ENCODE measurements around the gene OR2T10. TPM values are rescaled to one million over a fixed set of nuclear protein-coding genes. Genes with fewer than 3 reads are reported as not detected.
A peak's percentile ranks its signal among the peaks of the same experiment; 100 is the strongest.

Gene OR2T10
- total RNA-seq, 1 donor from 2014 or later, result not detected

DNA sequence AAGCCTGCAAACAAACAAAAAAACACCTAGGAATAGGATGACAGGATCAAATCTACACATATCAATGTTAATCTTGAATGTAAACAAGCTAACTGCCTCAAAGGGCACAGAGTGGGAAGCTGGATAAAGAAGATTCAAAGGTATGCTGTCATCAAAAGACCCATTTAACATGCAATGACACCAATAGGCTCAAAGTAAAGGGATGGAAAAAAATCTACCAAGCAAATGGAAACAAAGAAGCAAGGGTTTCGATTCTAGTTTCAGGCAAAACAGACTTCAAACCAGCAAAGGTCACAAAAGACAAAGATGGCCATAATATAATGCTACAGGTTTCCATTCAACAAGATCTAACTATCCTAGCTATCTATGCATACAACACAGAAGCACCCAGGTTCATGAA is 16.2 kb upstream of the OR2T10 start:
- no peak for DNase-seq (ENCODE audit: low read depth)
- H3K4me3 ChIP-seq (ENCODE audit: low read depth, low read length), result no peak overlapping the region
- TF ChIP-seq, protein P1, sequence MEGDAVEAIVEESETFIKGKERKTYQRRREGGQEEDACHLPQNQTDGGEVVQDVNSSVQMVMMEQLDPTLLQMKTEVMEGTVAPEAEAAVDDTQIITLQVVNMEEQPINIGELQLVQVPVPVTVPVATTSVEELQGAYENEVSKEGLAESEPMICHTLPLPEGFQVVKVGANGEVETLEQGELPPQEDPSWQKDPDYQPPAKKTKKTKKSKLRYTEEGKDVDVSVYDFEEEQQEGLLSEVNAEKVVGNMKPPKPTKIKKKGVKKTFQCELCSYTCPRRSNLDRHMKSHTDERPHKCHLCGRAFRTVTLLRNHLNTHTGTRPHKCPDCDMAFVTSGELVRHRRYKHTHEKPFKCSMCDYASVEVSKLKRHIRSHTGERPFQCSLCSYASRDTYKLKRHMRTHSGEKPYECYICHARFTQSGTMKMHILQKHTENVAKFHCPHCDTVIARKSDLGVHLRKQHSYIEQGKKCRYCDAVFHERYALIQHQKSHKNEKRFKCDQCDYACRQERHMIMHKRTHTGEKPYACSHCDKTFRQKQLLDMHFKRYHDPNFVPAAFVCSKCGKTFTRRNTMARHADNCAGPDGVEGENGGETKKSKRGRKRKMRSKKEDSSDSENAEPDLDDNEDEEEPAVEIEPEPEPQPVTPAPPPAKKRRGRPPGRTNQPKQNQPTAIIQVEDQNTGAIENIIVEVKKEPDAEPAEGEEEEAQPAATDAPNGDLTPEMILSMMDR (conservative IDR thresholded peaks at IDR 0.05; ENCODE audit: low read depth, low read length), result no peak

DNA sequence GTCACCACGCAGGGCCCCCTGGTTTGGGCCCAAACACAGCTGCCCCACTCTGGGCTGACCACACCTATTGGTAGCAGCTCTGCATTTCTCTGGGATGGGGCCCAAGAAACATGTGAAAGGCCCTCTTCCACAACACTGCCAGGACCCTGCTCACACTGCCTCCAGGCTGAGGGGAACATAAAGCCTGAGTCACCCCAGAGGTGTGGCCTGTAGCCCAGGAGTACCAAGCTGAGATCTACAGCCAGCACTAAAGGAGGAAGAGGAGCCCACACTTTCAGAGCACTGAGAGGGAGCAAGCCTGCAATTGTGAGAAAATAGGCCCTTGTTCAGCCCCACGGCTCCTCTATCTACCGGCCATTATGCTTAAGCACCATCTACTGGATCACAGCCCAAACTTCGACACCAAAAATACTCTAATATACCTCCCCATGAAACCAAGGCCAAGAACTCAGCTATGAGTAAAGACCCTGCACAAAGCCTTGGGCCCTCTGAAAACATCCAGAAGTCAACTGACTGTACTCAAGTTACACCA is 14.4 kb upstream of the OR2T10 start:
- no peak overlapping the region for H3K4me3 ChIP-seq (ENCODE audit: low read depth, low read length)
- TF ChIP-seq, protein P1 (conservative IDR thresholded peaks at IDR 0.05; ENCODE audit: low read depth, low read length), result no peak
- DNase-seq (ENCODE audit: low read depth), result no peak

DNA sequence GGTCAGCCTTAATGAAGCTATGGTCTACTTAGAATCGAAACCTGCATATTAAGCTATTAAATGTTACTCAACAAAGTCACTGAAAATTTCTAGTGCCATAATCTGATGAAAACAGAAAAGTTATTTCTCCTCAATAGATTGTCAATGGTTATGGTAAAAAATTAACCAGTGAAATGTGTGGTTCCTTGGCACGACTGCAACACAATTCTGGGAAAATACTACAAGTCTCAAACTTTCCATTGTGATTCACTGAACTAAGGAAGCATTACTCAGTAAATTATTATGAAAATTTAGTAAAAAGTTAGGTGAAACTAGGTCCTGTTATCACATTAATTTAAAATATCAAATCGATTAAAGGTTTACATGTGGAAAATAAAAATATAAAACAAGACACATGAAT is 12.8 kb upstream of the OR2T10 start:
- peak; percentile 26 for DNase-seq (ENCODE audit: low read depth)
- TF ChIP-seq, protein P1 (conservative IDR thresholded peaks at IDR 0.05; ENCODE audit: low read depth, low read length), result no peak
- no peak overlapping the region for H3K4me3 ChIP-seq (ENCODE audit: low read depth, low read length)

DNA sequence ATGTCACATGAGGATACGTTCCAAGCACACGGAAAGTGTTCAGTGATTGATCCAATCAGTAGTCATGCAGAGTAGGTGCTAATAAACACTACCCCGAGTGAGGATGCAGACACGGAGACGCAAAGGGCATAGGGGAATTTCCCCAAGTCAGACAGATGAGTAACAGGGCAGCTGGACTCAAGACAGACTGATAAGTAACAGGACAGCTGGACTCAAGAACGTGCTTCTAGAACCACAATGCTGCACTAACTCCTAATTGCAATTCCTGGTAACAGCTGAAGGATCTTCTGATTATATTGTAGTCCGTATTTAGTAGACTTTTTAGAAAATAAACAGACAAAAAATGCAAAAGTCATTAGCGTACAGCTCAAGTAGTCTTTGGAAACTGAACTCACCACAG is 1.9 kb upstream of the OR2T10 start:
- no peak for DNase-seq (ENCODE audit: low read depth)
- no peak overlapping the region for H3K4me3 ChIP-seq (ENCODE audit: low read depth, low read length)
- TF ChIP-seq, protein P1 (conservative IDR thresholded peaks at IDR 0.05; ENCODE audit: low read depth, low read length), result no peak

DNA sequence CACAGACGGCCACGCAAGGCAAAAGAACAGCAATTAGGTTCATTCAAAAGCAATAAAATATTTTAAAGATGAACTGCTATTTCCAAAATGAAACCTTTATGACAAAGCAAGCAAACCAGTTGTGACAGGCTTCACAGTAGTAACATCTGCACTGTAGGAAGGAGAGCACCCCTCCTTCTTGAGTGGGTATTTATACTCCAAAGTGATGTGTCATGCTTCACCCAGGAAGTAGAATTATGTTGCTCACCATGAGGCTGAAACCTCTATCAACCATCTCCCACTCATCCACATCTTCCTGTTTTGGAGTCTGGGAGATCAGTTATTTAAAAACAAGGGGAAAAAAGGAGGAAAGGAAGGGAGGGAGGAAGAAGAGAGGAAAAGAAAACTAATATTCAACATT is 885 bp downstream of the OR2T10 start:
- TF ChIP-seq, protein P1 (conservative IDR thresholded peaks at IDR 0.05; ENCODE audit: low read depth, low read length), result no peak
- DNase-seq (ENCODE audit: low read depth), result no peak
- no peak overlapping the region for H3K4me3 ChIP-seq (ENCODE audit: low read depth, low read length)

DNA sequence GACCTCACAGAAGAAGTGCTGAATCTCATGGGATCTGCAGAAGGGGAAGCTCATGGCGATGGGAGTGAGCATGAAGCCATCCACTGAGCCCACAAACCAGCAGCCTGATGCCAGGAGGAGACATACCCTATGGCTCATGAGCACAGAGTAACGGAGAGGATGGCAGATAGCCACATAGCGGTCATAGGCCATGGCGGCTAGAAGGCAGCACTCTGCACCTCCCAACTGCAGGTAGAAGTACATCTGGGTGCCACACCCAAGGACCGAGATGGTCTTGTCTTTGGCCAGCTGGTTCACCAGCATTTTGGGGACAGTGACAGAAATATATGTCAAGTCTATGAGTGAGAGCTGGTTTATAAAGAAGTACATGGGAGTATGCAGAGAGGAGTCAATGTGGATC is 4.3 kb downstream of the OR2T10 start:
- no peak for DNase-seq (ENCODE audit: low read depth)
- no peak overlapping the region for H3K4me3 ChIP-seq (ENCODE audit: low read depth, low read length)
- TF ChIP-seq, protein P1 (conservative IDR thresholded peaks at IDR 0.05; ENCODE audit: low read depth, low read length), result no peak

DNA sequence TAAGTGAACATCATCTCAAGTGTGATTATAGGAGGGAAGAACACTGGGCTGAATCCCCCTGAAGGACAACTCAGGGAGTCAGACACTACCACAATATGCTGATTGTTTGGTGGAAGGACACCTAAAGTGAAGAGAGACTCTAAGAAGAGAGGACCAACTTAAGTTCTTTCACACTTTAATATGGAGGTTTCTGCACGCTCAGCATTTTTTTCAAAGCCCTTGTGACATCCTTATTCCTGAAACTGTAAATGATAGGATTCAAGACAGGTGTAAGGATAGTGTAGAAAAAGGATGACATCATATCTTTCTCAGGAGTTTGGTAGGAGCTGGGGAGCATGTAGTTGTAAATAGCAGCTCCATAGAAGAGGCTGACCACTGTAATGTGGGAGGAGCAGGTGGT is 4.8 kb downstream of the OR2T10 start:
- no peak for DNase-seq (ENCODE audit: low read depth)
- TF ChIP-seq, protein P1 (conservative IDR thresholded peaks at IDR 0.05; ENCODE audit: low read depth, low read length), result no peak
- H3K4me3 ChIP-seq (ENCODE audit: low read depth, low read length), result no peak overlapping the region
